WTC11 (cell line): ENCODE data around the gene CRLF1. TPM values are rescaled to one million over a fixed set of nuclear protein-coding genes. Genes with fewer than 3 reads are reported as not detected.

Experiments used
- CBFB ChIP-seq: sonication (generic); formaldehyde crosslinking; IDR thresholded peaks from 2 replicates; pipeline ENCODE4 v1.8.1; 2022; ENCODE audit warnings: mild to moderate bottlenecking, low read depth, missing genetic modification reagents
- CREB1 ChIP-seq: sonication (generic); formaldehyde crosslinking; IDR thresholded peaks from 2 replicates; pipeline ENCODE4 v1.8.0; 2023; ENCODE audit warnings: mild to moderate bottlenecking, missing genetic modification reagents
- E2F1 ChIP-seq: sonication (generic); formaldehyde crosslinking; IDR thresholded peaks from 2 replicates; pipeline ENCODE4 v1.8.0; 2022; ENCODE audit warnings: mild to moderate bottlenecking, missing genetic modification reagents
- ETV6 ChIP-seq: sonication (generic); formaldehyde crosslinking; IDR thresholded peaks from 2 replicates; pipeline ENCODE4 v1.8.1; 2022; ENCODE audit warnings: mild to moderate bottlenecking, missing genetic modification reagents
- FOXK1 ChIP-seq: sonication (generic); formaldehyde crosslinking; IDR thresholded peaks from 2 replicates; pipeline ENCODE4 v1.8.0; 2022; ENCODE audit warnings: mild to moderate bottlenecking, moderate library complexity, missing genetic modification reagents
- GABPB1 ChIP-seq: sonication (generic); formaldehyde crosslinking; IDR thresholded peaks from 2 replicates; pipeline ENCODE4 v1.8.1; 2023; ENCODE audit warnings: mild to moderate bottlenecking, missing genetic modification reagents
- NFE2L1 ChIP-seq: sonication (generic); formaldehyde crosslinking; IDR thresholded peaks from 2 replicates; pipeline ENCODE4 v1.8.1; 2023; ENCODE audit warnings: missing genetic modification reagents
- NR1H2 ChIP-seq: sonication (generic); formaldehyde crosslinking; IDR thresholded peaks from 2 replicates; pipeline ENCODE4 v1.9.0; 2021; ENCODE audit warnings: mild to moderate bottlenecking, moderate library complexity, missing genetic modification reagents
- PRDM15 ChIP-seq: sonication (generic); formaldehyde crosslinking; IDR thresholded peaks from 2 replicates; pipeline ENCODE4 v1.8.0; 2022; ENCODE audit warnings: missing genetic modification reagents
- RORB ChIP-seq: fragments of 250-450 bp; sonication (Bioruptor Pico); IDR thresholded peaks from 2 replicates; pipeline ENCODE4 v1.9.0; 2021; ENCODE audit warnings: mild to moderate bottlenecking
- SMAD4 ChIP-seq: sonication (generic); formaldehyde crosslinking; IDR thresholded peaks from 2 replicates; pipeline ENCODE4 v1.8.0; 2022; ENCODE audit warnings: mild to moderate bottlenecking, missing genetic modification reagents
- TEAD4 ChIP-seq: sonication (generic); formaldehyde crosslinking; IDR thresholded peaks from 2 replicates; pipeline ENCODE4 v1.8.0; 2022; ENCODE audit warnings: mild to moderate bottlenecking, missing genetic modification reagents
- TP53 ChIP-seq: sonication (generic); formaldehyde crosslinking; IDR thresholded peaks from 2 replicates; pipeline ENCODE4 v1.8.1; 2023; ENCODE audit warnings: mild to moderate bottlenecking, missing genetic modification reagents
- USF2 ChIP-seq: sonication (generic); formaldehyde crosslinking; IDR thresholded peaks from 2 replicates; pipeline ENCODE4 v1.8.1; 2023; ENCODE audit warnings: mild to moderate bottlenecking, missing genetic modification reagents, moderate library complexity
- ZBTB43 ChIP-seq: sonication (generic); formaldehyde crosslinking; IDR thresholded peaks from 2 replicates; pipeline ENCODE4 v1.8.1; 2023; ENCODE audit warnings: mild to moderate bottlenecking, missing genetic modification reagents
- ZNF317 ChIP-seq: sonication (generic); formaldehyde crosslinking; IDR thresholded peaks from 2 replicates; pipeline ENCODE4 v1.8.1; 2023; ENCODE audit warnings: low read depth, mild to moderate bottlenecking, moderate library complexity, missing genetic modification reagents, borderline replicate concordance
- ZNF396 ChIP-seq: fragments of 250-450 bp; sonication (Bioruptor Pico); IDR thresholded peaks from 2 replicates; pipeline ENCODE4 v1.8.0; 2021; ENCODE audit warnings: mild to moderate bottlenecking, moderate library complexity, borderline replicate concordance
- ZNF423 ChIP-seq: fragments of 250-450 bp; sonication (Bioruptor Pico); IDR thresholded peaks from 2 replicates; pipeline ENCODE4 v2.1.2; 2022; ENCODE audit warnings: mild to moderate bottlenecking, moderate library complexity
- ZNF532 ChIP-seq: fragments of 250-450 bp; sonication (Bioruptor Pico); IDR thresholded peaks from 2 replicates; pipeline ENCODE4 v1.9.0; 2021; ENCODE audit warnings: mild to moderate bottlenecking, borderline replicate concordance
- total RNA-seq: library from RNA; stranded (reverse); gene quantifications from 3 replicates; pipeline ENCODE4 v1.2.3, GENCODE V29; 2021
- TF ChIP-seq, protein P1 (sequence below): sonication (generic); formaldehyde crosslinking; IDR thresholded peaks from 2 replicates; pipeline ENCODE4 v1.8.1; 2022; ENCODE audit warnings: missing genetic modification reagents, borderline replicate concordance
- TF ChIP-seq, protein P2 (sequence below): sonication (generic); formaldehyde crosslinking; IDR thresholded peaks from 2 replicates; pipeline ENCODE4 v1.8.1; 2022; ENCODE audit warnings: mild to moderate bottlenecking, missing genetic modification reagents, moderate library complexity, borderline replicate concordance
- TF ChIP-seq, protein P3 (sequence below): sonication (generic); formaldehyde crosslinking; IDR thresholded peaks from 2 replicates; pipeline ENCODE4 v1.8.0; 2023; ENCODE audit warnings: missing genetic modification reagents

The CRLF1 gene
- total RNA-seq, 1 experiment from 2014 or later: 36.4 TPM

DNA sequence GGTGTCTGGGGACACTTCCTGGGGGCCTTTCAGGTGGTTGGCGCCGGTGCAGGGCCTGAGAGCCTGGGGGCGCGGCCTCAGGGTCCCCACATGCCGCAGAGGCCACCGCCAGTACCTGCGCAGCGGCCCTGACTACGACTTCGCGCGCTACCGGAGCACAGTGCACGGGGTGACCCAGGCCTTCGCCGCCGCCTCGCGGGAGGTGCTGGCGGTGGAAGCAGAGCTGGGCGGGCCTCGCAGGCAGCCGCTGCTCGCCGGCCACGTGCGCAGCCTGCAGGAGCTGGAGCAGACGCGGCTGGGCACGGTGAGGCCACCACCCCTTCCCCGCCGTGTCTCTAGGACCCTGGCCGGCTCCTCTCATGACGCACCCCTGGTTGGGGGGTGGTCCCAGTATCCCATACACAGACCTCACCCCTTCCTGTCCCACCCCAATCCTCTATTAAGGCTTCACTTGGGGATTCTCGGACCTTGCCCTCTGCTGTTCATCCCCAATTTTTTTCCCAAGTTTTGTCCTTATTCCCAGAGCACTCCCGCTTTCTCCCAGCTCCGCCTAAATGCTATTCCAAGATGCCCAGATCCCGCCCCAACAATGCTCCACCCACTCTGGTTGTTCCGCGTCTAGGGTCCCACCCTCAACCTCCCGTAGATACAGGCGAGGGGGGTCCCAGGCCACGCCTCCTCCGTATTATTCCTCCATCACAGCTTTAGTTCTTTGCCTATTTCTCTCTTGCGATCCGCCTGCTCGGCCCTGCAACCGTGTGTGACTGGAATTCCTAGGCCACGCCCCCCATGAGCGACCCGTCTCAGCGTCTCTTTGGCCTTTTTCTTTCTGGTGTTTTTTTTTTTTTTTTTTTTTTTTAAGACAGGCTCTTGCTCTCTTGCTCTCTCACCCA is 17.0 kb downstream of the CRLF1 start (continued):
- TF ChIP-seq USF2: peak; percentile 51
- TF ChIP-seq, protein P1, sequence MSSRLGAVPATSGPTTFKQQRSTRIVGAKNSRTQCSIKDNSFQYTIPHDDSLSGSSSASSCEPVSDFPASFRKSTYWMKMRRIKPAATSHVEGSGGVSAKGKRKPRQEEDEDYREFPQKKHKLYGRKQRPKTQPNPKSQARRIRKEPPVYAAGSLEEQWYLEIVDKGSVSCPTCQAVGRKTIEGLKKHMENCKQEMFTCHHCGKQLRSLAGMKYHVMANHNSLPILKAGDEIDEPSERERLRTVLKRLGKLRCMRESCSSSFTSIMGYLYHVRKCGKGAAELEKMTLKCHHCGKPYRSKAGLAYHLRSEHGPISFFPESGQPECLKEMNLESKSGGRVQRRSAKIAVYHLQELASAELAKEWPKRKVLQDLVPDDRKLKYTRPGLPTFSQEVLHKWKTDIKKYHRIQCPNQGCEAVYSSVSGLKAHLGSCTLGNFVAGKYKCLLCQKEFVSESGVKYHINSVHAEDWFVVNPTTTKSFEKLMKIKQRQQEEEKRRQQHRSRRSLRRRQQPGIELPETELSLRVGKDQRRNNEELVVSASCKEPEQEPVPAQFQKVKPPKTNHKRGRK: no peak
- no peak for TF ChIP-seq ZNF423 (CRISPR knock-in tag)
- no peak for TF ChIP-seq ZNF396 (CRISPR knock-in tag)
- TF ChIP-seq TP53 (CRISPR knock-in tag): no peak
- no peak for TF ChIP-seq TEAD4 (CRISPR knock-in tag)
- TF ChIP-seq CBFB (CRISPR knock-in tag): no peak
- TF ChIP-seq CREB1: peak; percentile 77; the same call in 1 of the 2 replicates
- no peak for TF ChIP-seq NR1H2 (CRISPR knock-in tag)
- no peak for TF ChIP-seq ZNF532 (CRISPR knock-in tag)
- peak; percentile 73; the same call in 1 of the 2 replicates for TF ChIP-seq ZBTB43
- TF ChIP-seq, protein P2, sequence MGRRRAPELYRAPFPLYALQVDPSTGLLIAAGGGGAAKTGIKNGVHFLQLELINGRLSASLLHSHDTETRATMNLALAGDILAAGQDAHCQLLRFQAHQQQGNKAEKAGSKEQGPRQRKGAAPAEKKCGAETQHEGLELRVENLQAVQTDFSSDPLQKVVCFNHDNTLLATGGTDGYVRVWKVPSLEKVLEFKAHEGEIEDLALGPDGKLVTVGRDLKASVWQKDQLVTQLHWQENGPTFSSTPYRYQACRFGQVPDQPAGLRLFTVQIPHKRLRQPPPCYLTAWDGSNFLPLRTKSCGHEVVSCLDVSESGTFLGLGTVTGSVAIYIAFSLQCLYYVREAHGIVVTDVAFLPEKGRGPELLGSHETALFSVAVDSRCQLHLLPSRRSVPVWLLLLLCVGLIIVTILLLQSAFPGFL (CRISPR knock-in tag): no peak; the same call in 1 of the 2 replicates
- no peak for TF ChIP-seq PRDM15 (CRISPR knock-in tag)
- TF ChIP-seq SMAD4 (CRISPR knock-in tag): no peak
- peak; percentile 74; the same call in 1 of the 2 replicates for TF ChIP-seq GABPB1
- TF ChIP-seq, protein P3, sequence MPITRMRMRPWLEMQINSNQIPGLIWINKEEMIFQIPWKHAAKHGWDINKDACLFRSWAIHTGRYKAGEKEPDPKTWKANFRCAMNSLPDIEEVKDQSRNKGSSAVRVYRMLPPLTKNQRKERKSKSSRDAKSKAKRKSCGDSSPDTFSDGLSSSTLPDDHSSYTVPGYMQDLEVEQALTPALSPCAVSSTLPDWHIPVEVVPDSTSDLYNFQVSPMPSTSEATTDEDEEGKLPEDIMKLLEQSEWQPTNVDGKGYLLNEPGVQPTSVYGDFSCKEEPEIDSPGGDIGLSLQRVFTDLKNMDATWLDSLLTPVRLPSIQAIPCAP (CRISPR knock-in tag): peak; percentile 62; the same call in 1 of the 2 replicates
- peak; percentile 73; the same call in 1 of the 2 replicates for TF ChIP-seq FOXK1 (CRISPR knock-in tag)
- TF ChIP-seq E2F1: peak; percentile 56; the same call in 1 of the 2 replicates
- TF ChIP-seq NFE2L1: 0 out of 2 replicates have a peak, but pooled peaks have one; percentile 73
- TF ChIP-seq RORB (CRISPR knock-in tag): no peak
- peak; percentile 59; the same call in 1 of the 2 replicates for TF ChIP-seq ETV6
- no peak for TF ChIP-seq ZNF317
